Measurements from ENCODE around the gene ABR.

Gene ABR

GRCh38 chr17:1181753-1182137, 2.0 kb upstream of the ABR start:
- no peak for TF ChIP-seq CTCF (IDR thresholded peaks at IDR 0.05; ENCODE audit: control insufficient read depth, extremely low read depth, insufficient read depth)
- DNase-seq (ENCODE audit: low read depth) = no peak
- H3K4me3 ChIP-seq (ENCODE audit: low read depth, low read length) = no peak overlapping the region

GRCh38 chr17:1180958-1181752, 1.4 kb upstream of the ABR start:
- no peak for TF ChIP-seq CTCF (IDR thresholded peaks at IDR 0.05; ENCODE audit: control insufficient read depth, extremely low read depth, insufficient read depth)
- no peak for DNase-seq (ENCODE audit: low read depth)

GRCh38 chr17:1179112-1179817, 516 bp downstream of the ABR start:
- peak overlapping the region; percentile 63 for H3K4me3 ChIP-seq (ENCODE audit: low read depth, low read length)
- TF ChIP-seq CTCF (IDR thresholded peaks at IDR 0.05; ENCODE audit: control insufficient read depth, extremely low read depth, insufficient read depth) = no peak
- DNase-seq (ENCODE audit: low read depth) = no peak

More at GRCh38 chr17:1180958-1181752, 1.4 kb upstream of the ABR start:
- H3K4me3 ChIP-seq (ENCODE audit: low read depth, low read length) = no peak overlapping the region

GRCh38 chr17:1177016-1177700, 2.6 kb downstream of the ABR start:
- peak; percentile 22 for DNase-seq (ENCODE audit: low read depth)
- peak; percentile 49 for TF ChIP-seq CTCF (IDR thresholded peaks at IDR 0.05; ENCODE audit: control insufficient read depth, extremely low read depth, insufficient read depth)
- no peak overlapping the region for H3K4me3 ChIP-seq (ENCODE audit: low read depth, low read length)

GRCh38 chr17:1174263-1174880, 5.4 kb downstream of the ABR start:
- TF ChIP-seq CTCF (IDR thresholded peaks at IDR 0.05; ENCODE audit: control insufficient read depth, extremely low read depth, insufficient read depth) = no peak
- H3K4me3 ChIP-seq (ENCODE audit: low read depth, low read length) = no peak overlapping the region
- DNase-seq (ENCODE audit: low read depth) = peak; percentile 46

- no peak for TF ChIP-seq CTCF (IDR thresholded peaks at IDR 0.05; ENCODE audit: control insufficient read depth, extremely low read depth, insufficient read depth)
- H3K4me3 ChIP-seq (ENCODE audit: low read depth, low read length) = no peak overlapping the region
- DNase-seq (ENCODE audit: low read depth) = no peak
Observed at GRCh38 chr17:1173432-1174262, 6.1 kb downstream of the ABR start.

Data from LNCaP clone FGC (cell line).